HG03060 (cell line): Measurements from ENCODE around the gene IPO13.

Source experiments
- ATAC-seq: cut with Tn5 transposase; IDR thresholded peaks from one replicate; pipeline ENCODE4 v1.9.1; 2021; ENCODE audit warnings: low read depth, moderate number of reproducible peaks; ENCODE audit not compliant: unreplicated experiment

Gene IPO13

GRCh38 chr1:44002165-44002564 is 55.4 kb downstream of the IPO13 start:
- no peak for ATAC-seq

GRCh38 chr1:44002606-44003157 is 55.9 kb downstream of the IPO13 start:
- ATAC-seq = no peak

- no peak for ATAC-seq
These were observed 61.5 kb downstream of the IPO13 start for GRCh38 chr1:44008259-44008658.

GRCh38 chr1:44010935-44011471 is 64.3 kb downstream of the IPO13 start:
- ATAC-seq = no peak

DNA sequence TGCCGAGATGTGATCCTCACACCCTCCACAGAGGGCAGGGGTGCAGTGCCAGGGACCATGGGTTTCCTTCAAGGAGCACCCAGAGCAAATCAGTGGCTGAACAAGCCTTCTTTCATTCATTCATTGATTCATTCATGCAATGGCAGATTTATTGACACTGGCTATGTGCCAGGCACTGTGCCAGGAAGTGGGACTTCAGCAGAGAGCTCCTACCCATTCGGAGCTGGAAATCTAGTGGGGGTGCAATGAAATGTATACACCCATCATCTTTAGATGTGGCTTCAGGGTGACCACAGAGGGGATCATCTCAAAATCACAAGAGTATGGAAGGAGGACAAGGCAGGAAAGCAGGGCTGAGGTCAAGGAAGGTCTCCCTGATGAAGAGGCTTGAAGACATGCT is 65.7 kb downstream of the IPO13 start:
- ATAC-seq = no peak

- ATAC-seq = no peak
These were observed 66.3 kb downstream of the IPO13 start for GRCh38 chr1:44012941-44013609.

DNA sequence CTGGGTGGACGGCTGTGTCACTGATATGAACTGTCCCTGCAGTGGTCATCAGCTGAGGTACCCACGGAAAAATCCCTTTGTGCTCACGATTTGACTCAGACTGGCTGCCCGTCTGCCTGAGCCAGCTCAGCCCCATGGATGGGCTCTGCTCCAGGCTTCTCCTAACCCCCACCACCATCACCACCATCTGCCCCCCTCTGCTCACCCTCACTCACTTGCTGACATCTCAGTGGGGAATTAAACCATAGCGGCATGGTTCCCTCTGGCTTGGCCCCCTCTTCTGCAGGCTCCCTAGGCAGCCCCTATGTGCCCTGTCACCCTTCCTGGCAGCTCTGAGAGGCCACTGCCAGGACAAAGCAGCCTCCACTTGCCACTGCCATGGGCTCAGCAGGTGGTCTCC is 67.2 kb downstream of the IPO13 start:
- no peak for ATAC-seq

- no peak for ATAC-seq
These were observed 67.8 kb downstream of the IPO13 start for GRCh38 chr1:44014365-44015104.

GRCh38 chr1:44015206-44015605 is 68.5 kb downstream of the IPO13 start:
- no peak for ATAC-seq

GRCh38 chr1:44016041-44016889 is 69.5 kb downstream of the IPO13 start:
- no peak for ATAC-seq

GRCh38 chr1:44016890-44017400 is 70.2 kb downstream of the IPO13 start:
- no peak for ATAC-seq
